H9 (cell line): ENCODE measurements around the gene RFX8. TPM values are rescaled to one million over a fixed set of nuclear protein-coding genes. Genes with fewer than 3 reads are reported as not detected.

Experiments used
- DNase-seq: peaks from one replicate; pipeline ENCODE4 v3.0.0-alpha.2; 2017
- H2AFZ ChIP-seq: one replicate; pipeline ENCODE4 v1.6.1; 2013; ENCODE audit warnings: mild to moderate bottlenecking, low read length, control low read depth, moderate library complexity
- H2AK5ac ChIP-seq: 2 replicates; pipeline ENCODE4 v1.6.1; 2013; ENCODE audit warnings: low read length, control low read depth, mixed read lengths; ENCODE audit not compliant: insufficient read length
- H2BK120ac ChIP-seq: one replicate; pipeline ENCODE4 v1.6.1; 2013; ENCODE audit warnings: low read depth, mild to moderate bottlenecking, low read length, control low read depth, inconsistent platforms; ENCODE audit not compliant: poor library complexity, severe bottlenecking
- H2BK12ac ChIP-seq: 2 replicates; pipeline ENCODE4 v1.6.1; 2013; ENCODE audit warnings: low read length, control low read depth, mixed read lengths, low read depth; ENCODE audit not compliant: insufficient read length
- H2BK15ac ChIP-seq: 2 replicates; pipeline ENCODE4 v1.6.1; 2013; ENCODE audit warnings: low read depth, low read length, control low read depth
- H2BK20ac ChIP-seq: one replicate; pipeline ENCODE4 v1.6.1; 2013; ENCODE audit warnings: low read depth, mild to moderate bottlenecking, low read length, control low read depth, inconsistent platforms; ENCODE audit not compliant: poor library complexity, severe bottlenecking
- H2BK5ac ChIP-seq: 2 replicates; pipeline ENCODE4 v1.6.1; 2013; ENCODE audit warnings: low read length, control low read depth, mixed read lengths; ENCODE audit not compliant: insufficient read length
- H3K14ac ChIP-seq: 2 replicates; pipeline ENCODE4 v1.6.1; 2013; ENCODE audit warnings: low read length, control low read depth; ENCODE audit not compliant: insufficient read depth
- H3K18ac ChIP-seq: 2 replicates; pipeline ENCODE4 v1.6.1; 2013; ENCODE audit warnings: low read depth, mild to moderate bottlenecking, mixed read lengths, low read length, control low read depth; ENCODE audit not compliant: insufficient read length
- H3K23ac ChIP-seq: 2 replicates; pipeline ENCODE4 v1.6.1; 2013; ENCODE audit warnings: low read length, control low read depth, mixed read lengths, low read depth; ENCODE audit not compliant: insufficient read length
- H3K23me2 ChIP-seq: 2 replicates; pipeline ENCODE4 v1.6.1; 2013; ENCODE audit warnings: low read depth, mild to moderate bottlenecking, mixed read lengths, low read length, control low read depth; ENCODE audit not compliant: insufficient read length, poor library complexity, severe bottlenecking
- H3K27ac ChIP-seq: 2 replicates; pipeline ENCODE4 v1.5.1; 2013; ENCODE audit warnings: low read length, control low read depth, mixed read lengths, low read depth; ENCODE audit not compliant: insufficient read length
- H3K27me3 ChIP-seq: 2 replicates; pipeline ENCODE4 v1.6.1; 2013; ENCODE audit warnings: low read length, control low read depth, inconsistent platforms; ENCODE audit not compliant: insufficient read depth
- H3K4ac ChIP-seq: 2 replicates; pipeline ENCODE4 v1.6.1; 2013; ENCODE audit warnings: low read depth, mild to moderate bottlenecking, control low read depth, inconsistent platforms, low read length, moderate library complexity
- H3K4me1 ChIP-seq: 2 replicates; pipeline ENCODE4 v1.6.1; 2013; ENCODE audit warnings: low read length, control low read depth, inconsistent platforms; ENCODE audit not compliant: insufficient read depth
- H3K4me2 ChIP-seq: 2 replicates; pipeline ENCODE4 v1.6.1; 2013; ENCODE audit warnings: low read length, control low read depth, mixed read lengths; ENCODE audit not compliant: insufficient read length, insufficient read depth
- H3K56ac ChIP-seq: 2 replicates; pipeline ENCODE4 v1.6.1; 2013; ENCODE audit warnings: low read depth, mild to moderate bottlenecking, mixed read lengths, low read length, control low read depth; ENCODE audit not compliant: insufficient read length
- H3K79me1 ChIP-seq: 2 replicates; pipeline ENCODE4 v1.6.1; 2013; ENCODE audit warnings: low read depth, mild to moderate bottlenecking, moderate library complexity, low read length, control low read depth, inconsistent platforms; ENCODE audit not compliant: insufficient read depth, poor library complexity, severe bottlenecking
- H3K79me2 ChIP-seq: 2 replicates; pipeline ENCODE4 v1.6.1; 2013; ENCODE audit warnings: low read length, control low read depth, inconsistent platforms; ENCODE audit not compliant: insufficient read depth
- H3K9ac ChIP-seq: 2 replicates; pipeline ENCODE4 v1.6.1; 2013; ENCODE audit warnings: low read length, control low read depth, mixed read lengths; ENCODE audit not compliant: insufficient read length; ENCODE audit errors: extremely low read depth
- H3K9me3 ChIP-seq: one replicate; pipeline ENCODE4 v1.6.1; 2013; ENCODE audit warnings: low read depth, low read length, inconsistent platforms; ENCODE audit not compliant: control insufficient read depth
- H3T11ph ChIP-seq: one replicate; pipeline ENCODE4 v1.6.1; 2013; ENCODE audit warnings: mild to moderate bottlenecking, low read length, control low read depth, inconsistent platforms
- H4K20me1 ChIP-seq: one replicate; pipeline ENCODE4 v1.6.1; 2013; ENCODE audit not compliant: control insufficient read depth, insufficient read length, insufficient read depth
- H4K5ac ChIP-seq: 2 replicates; pipeline ENCODE4 v1.6.1; 2013; ENCODE audit warnings: low read depth, mild to moderate bottlenecking, mixed read lengths, low read length, control low read depth; ENCODE audit not compliant: insufficient read length
- H4K8ac ChIP-seq: replicated peaks from 2 replicates; pipeline ENCODE4 v1.6.1; 2013; ENCODE audit warnings: low read length, control low read depth, mixed read lengths, low read depth; ENCODE audit not compliant: insufficient read length
- H4K91ac ChIP-seq: 2 replicates; pipeline ENCODE4 v1.6.1; 2013; ENCODE audit warnings: low read depth, mild to moderate bottlenecking, moderate library complexity, mixed read lengths, low read length, control low read depth; ENCODE audit not compliant: insufficient read length
- H3K27ac Mint-ChIP-seq, 3 experiments: 2 replicates in 2 of 3; 3 replicates in 1 of 3; pipeline ENCODE4 v1.8.0; 2020 to 2021; ENCODE audit warnings: mixed read lengths in 3 of 3, mild to moderate bottlenecking in 1 of 3, moderate library complexity in 1 of 3
- H3K27me3 Mint-ChIP-seq: 2 replicates; pipeline ENCODE4 v1.8.0; 2021; ENCODE audit warnings: low read depth, mild to moderate bottlenecking, moderate library complexity, mixed read lengths
- H3K36me3 Mint-ChIP-seq, 3 experiments: 2 replicates in 2 of 3; 3 replicates in 1 of 3; pipeline ENCODE4 v1.8.0; 2020 to 2021; ENCODE audit warnings: low read depth in 3 of 3, mixed read lengths in 3 of 3; ENCODE audit not compliant: insufficient read depth in 1 of 3
- H3K4me1 Mint-ChIP-seq, 2 experiments: 2 replicates each; pipeline ENCODE4 v1.8.0; 2020; ENCODE audit warnings: mixed read lengths in 2 of 2
- H3K4me3 Mint-ChIP-seq, 2 experiments: 2 replicates in 1 of 2; 3 replicates in 1 of 2; pipeline ENCODE4 v1.8.0; 2020 to 2021; ENCODE audit warnings: mild to moderate bottlenecking in 2 of 2, mixed read lengths in 2 of 2, moderate library complexity in 1 of 2
- H3K9me3 Mint-ChIP-seq, 2 experiments: 2 replicates in 1 of 2; 3 replicates in 1 of 2; pipeline ENCODE4 v1.8.0; 2020; ENCODE audit warnings: mild to moderate bottlenecking in 2 of 2, mixed read lengths in 2 of 2, moderate library complexity in 1 of 2
- WGBS: extraction: QIAGEN DNeasy Blood & Tissue Kit; methylation state at CpG from one replicate; pipeline ENCODE4 v1.1.7; 2013; ENCODE audit warnings: missing lambda C conversion rate, low lambda C conversion rate, mixed read lengths; ENCODE audit not compliant: insufficient read length; ENCODE audit errors: extremely low coverage; 5-methylcytosine and 5-hydroxymethylcytosine counted together
- total RNA-seq: library from RNA; stranded (reverse); gene quantifications from 2 replicates; pipeline ENCODE4 v1.2.1, GENCODE V29; 2021
- TF ChIP-seq, protein P1 (sequence below): fragments of 200-600 bp; sonication (generic); conservative IDR thresholded peaks from 3 replicates; pipeline ENCODE4 v1.8.0; 2021; ENCODE audit warnings: antibody characterized with exemption, mild to moderate bottlenecking

RFX8 gene
- total RNA-seq, 1 experiment from 2014 or later, result 0.22 TPM

DNA sequence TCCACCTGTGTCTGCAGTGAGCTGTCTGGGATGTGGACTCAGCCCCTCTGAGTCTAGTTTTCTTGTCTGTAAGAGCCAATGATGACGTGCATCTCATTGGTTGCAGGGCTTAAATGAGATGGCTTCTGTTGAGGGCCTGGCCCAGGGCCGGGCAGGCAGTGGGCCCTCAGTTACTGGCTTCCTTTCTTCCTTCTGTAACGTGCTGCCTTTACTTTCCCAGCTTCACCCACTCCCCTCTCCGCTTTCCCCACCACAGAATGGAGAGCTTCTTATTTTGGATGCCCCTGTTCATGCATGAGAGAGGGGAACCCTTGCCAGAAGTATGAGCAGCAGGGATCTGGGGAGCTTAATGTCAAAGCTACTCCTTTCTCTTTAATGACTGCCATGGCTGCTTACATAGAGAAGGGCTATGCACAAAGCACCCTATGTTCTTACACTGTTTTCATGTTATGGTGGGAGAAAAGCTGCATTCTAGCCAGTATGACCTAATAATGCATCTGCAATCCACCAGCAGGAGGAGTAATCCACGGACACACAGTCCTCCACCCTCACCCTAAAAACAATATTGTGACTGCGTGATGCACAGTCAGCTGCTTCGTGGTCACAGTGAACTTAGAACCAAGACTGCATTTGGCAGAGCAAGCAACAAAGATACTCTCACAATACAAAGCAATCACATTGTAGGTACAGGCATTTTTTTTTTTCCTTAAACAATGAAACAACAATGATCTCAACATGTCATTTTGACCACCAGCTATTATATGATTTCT, 124.8 kb downstream of the RFX8 start:
- no peaks in the 10 kb centered on the region for H3K4me1 ChIP-seq

More for the DNA sequence above, 124.8 kb downstream of the RFX8 start:
- no peak overlapping the region for H2BK15ac ChIP-seq
- Mint-ChIP-seq H3K4me3 (no peak overlapping the region), H3K27me3 (peaks cover 3% of the 10 kb centered on the region; the same call in 1 of the 2 replicates), H3K27ac (peak overlapping the region in 1 of 3 experiments; percentile 72; a peak in 2 of 7 replicates), H3K9me3 (no peaks in the 10 kb centered on the region), H3K36me3 (no peaks in the 10 kb centered on the region), H3K4me1 (peaks cover 6% of the 10 kb centered on the region in 2 experiments; a peak in 2 of 4 replicates)
- H3K9ac ChIP-seq, result no peak overlapping the region
- no peak overlapping the region for H3K27ac ChIP-seq
- no peaks in the 10 kb centered on the region for H3K9me3 ChIP-seq
- WGBS, result no CpG with 5 or more reads among the region's 7 CpGs
- no peak overlapping the region for H2BK20ac ChIP-seq
- no peaks in the 10 kb centered on the region for H3K79me2 ChIP-seq
- no peak overlapping the region for H4K5ac ChIP-seq
- H2AFZ ChIP-seq, result no peak overlapping the region
- H3K18ac ChIP-seq, result no peak overlapping the region
- H4K91ac ChIP-seq, result no peak overlapping the region
- no peak overlapping the region for H3K4me2 ChIP-seq
- H2AK5ac ChIP-seq, result no peak overlapping the region
- H2BK5ac ChIP-seq, result no peak overlapping the region
- H3K14ac ChIP-seq, result no peak overlapping the region
- H2BK120ac ChIP-seq, result no peak overlapping the region
- H4K8ac ChIP-seq, result no peak overlapping the region
- H3K23me2 ChIP-seq, result no peaks in the 10 kb centered on the region
- TF ChIP-seq, protein P1, sequence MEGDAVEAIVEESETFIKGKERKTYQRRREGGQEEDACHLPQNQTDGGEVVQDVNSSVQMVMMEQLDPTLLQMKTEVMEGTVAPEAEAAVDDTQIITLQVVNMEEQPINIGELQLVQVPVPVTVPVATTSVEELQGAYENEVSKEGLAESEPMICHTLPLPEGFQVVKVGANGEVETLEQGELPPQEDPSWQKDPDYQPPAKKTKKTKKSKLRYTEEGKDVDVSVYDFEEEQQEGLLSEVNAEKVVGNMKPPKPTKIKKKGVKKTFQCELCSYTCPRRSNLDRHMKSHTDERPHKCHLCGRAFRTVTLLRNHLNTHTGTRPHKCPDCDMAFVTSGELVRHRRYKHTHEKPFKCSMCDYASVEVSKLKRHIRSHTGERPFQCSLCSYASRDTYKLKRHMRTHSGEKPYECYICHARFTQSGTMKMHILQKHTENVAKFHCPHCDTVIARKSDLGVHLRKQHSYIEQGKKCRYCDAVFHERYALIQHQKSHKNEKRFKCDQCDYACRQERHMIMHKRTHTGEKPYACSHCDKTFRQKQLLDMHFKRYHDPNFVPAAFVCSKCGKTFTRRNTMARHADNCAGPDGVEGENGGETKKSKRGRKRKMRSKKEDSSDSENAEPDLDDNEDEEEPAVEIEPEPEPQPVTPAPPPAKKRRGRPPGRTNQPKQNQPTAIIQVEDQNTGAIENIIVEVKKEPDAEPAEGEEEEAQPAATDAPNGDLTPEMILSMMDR, result peak; percentile 37
- no peak overlapping the region for H2BK12ac ChIP-seq
- no peaks in the 10 kb centered on the region for H3K79me1 ChIP-seq
- no peaks in the 10 kb centered on the region for H3K27me3 ChIP-seq
- no peak overlapping the region for H3K4ac ChIP-seq
- no peak overlapping the region for H3T11ph ChIP-seq
- H3K56ac ChIP-seq, result no peak overlapping the region
- no peak overlapping the region for H3K23ac ChIP-seq
- no peaks in the 10 kb centered on the region for H4K20me1 ChIP-seq
- DNase-seq, result no peak
